ENCODE data around the gene SEC31B.

- TF ChIP-seq CTCF (conservative IDR thresholded peaks at IDR 0.05; ENCODE audit: low read depth in 2 of 2) (no peak), EZH2 (IDR thresholded peaks at IDR 0.05; ENCODE audit: low read depth, unreplicated experiment) (no peak), EZH2phosphoT487 (IDR thresholded peaks at IDR 0.05; ENCODE audit: unreplicated experiment) (no peak), POLR2AphosphoS5 (IDR thresholded peaks at IDR 0.05; ENCODE audit: low read depth) (no peak), NANOG (IDR thresholded peaks at IDR 0.05; ENCODE audit: borderline replicate concordance) (no peak), CREB1 (CRISPR knock-in tag; IDR thresholded peaks at IDR 0.05; ENCODE audit: low read depth) (no peak), ZNF331 (CRISPR knock-in tag; IDR thresholded peaks at IDR 0.05; ENCODE audit: low read depth) (no peak), JUNB (IDR thresholded peaks at IDR 0.05; ENCODE audit: unreplicated experiment) (no peak), REST (IDR thresholded peaks at IDR 0.05; ENCODE audit: unreplicated experiment) (no peak), ZNF114 (CRISPR knock-in tag; IDR thresholded peaks at IDR 0.05) (no peak)
Observed at GRCh38 chr10:100480002-100480401, 39.7 kb downstream of the SEC31B start.
